PC-9 (cell line): ENCODE results near the gene CD99L2. TPM values are rescaled to one million over a fixed set of nuclear protein-coding genes. Genes with fewer than 3 reads are reported as not detected.

ENCODE experiments used
- BruUV-seq: library from RNA; stranded (reverse); fragments of 400-500 nt; replicated peaks from 2 replicates; lab custom pipeline; 2021; lab: Mats Ljungman, UMichigan
- CTCF ChIA-PET: fragments of 300-600 bp; sonication (Branson Sonifier 250); formaldehyde crosslinking; loops from one replicate; lab custom pipeline; 2022; ENCODE audit warnings: antibody characterized with exemption; lab: Charles Lee
- POLR2A ChIA-PET: fragments of 300-600 bp; sonication (Branson Sonifier 250); formaldehyde crosslinking; loops from one replicate; lab custom pipeline; 2022; ENCODE audit warnings: antibody characterized with exemption; ENCODE audit not compliant: unreplicated experiment; lab: Charles Lee
- DNase-seq, 2 experiments: peaks; one replicate each; pipeline versions ENCODE4 v3.0.0 to v3.0.0-alpha.2; 2015 to 2022; ENCODE audit warnings: mixed read lengths in 1 of 2
- H2AFZ ChIP-seq: fragments of 200-600 bp; sonication (generic); 2 replicates; pipeline ENCODE4 v1.8.1; 2017; ENCODE audit warnings: antibody characterized with exemption
- H3F3A ChIP-seq: fragments of 200-600 bp; sonication (generic); 2 replicates; pipeline ENCODE4 v1.8.1; 2017; ENCODE audit warnings: antibody characterized with exemption, mild to moderate bottlenecking, low read depth; ENCODE audit not compliant: insufficient read depth
- H3K27ac ChIP-seq: fragments of 200-600 bp; sonication (generic); 2 replicates; pipeline ENCODE4 v1.6.1; 2016; ENCODE audit warnings: mixed run types
- H3K27me3 ChIP-seq: fragments of 200-600 bp; sonication (generic); 2 replicates; pipeline ENCODE4 v1.6.1; 2016; ENCODE audit warnings: low read depth, mixed run types; ENCODE audit not compliant: insufficient read depth
- H3K36me3 ChIP-seq: fragments of 200-600 bp; sonication (generic); 2 replicates; pipeline ENCODE4 v1.6.1; 2016; ENCODE audit warnings: low read depth, mixed run types
- H3K4me1 ChIP-seq: fragments of 200-600 bp; sonication (generic); replicated peaks from 2 replicates; pipeline ENCODE4 v1.6.1; 2016; ENCODE audit warnings: mixed run types; ENCODE audit not compliant: insufficient read depth
- H3K4me2 ChIP-seq: fragments of 200-600 bp; sonication (generic); 2 replicates; pipeline ENCODE4 v1.6.1; 2017; ENCODE audit warnings: mixed run types
- H3K4me3 ChIP-seq: fragments of 200-600 bp; sonication (generic); 2 replicates; pipeline ENCODE4 v1.6.1; 2016; ENCODE audit warnings: mixed run types
- H3K79me2 ChIP-seq: fragments of 200-600 bp; sonication (generic); 2 replicates; pipeline ENCODE4 v1.6.1; 2017; ENCODE audit warnings: low read depth, mixed run types
- H3K9me2 ChIP-seq: fragments of 200-600 bp; sonication (generic); 2 replicates; pipeline ENCODE4 v1.8.1; 2017; ENCODE audit warnings: mild to moderate bottlenecking; ENCODE audit not compliant: insufficient read depth
- H3K9me3 ChIP-seq: fragments of 200-600 bp; sonication (generic); 2 replicates; pipeline ENCODE4 v1.8.1; 2016; ENCODE audit warnings: low read depth; ENCODE audit not compliant: insufficient read depth
- H4K20me1 ChIP-seq: fragments of 200-600 bp; sonication (generic); 2 replicates; pipeline ENCODE4 v1.8.1; 2017; ENCODE audit not compliant: insufficient read depth
- EZH2 ChIP-seq: fragments of 200-600 bp; sonication (generic); IDR thresholded peaks from 2 replicates; pipeline ENCODE4 v1.8.0; 2017; ENCODE audit warnings: antibody characterized with exemption, low read depth
- intact Hi-C: fragments of 100-400 bp; cut with micrococcal nuclease; formaldehyde crosslinking; loops from one replicate; pipeline ENCODE4 v1.10.0; 2022; ENCODE audit not compliant: unreplicated experiment
- total RNA-seq: library from RNA; stranded (reverse); gene quantifications from 2 replicates; pipeline ENCODE4 v1.2.3, GENCODE V29; 2021
- TF ChIP-seq, protein P1 (sequence below): fragments of 200-600 bp; sonication (generic); conservative IDR thresholded peaks from 2 replicates; pipeline ENCODE4 v1.6.1; 2017; ENCODE audit warnings: mixed run types, antibody characterized with exemption, mild to moderate bottlenecking, moderate library complexity

CD99L2 gene
- total RNA-seq, 1 experiment from 2014 or later = 22.5 TPM

- no peaks in the 10 kb centered on the region for H3K4me1 ChIP-seq
- ChIA-PET CTCF (no interaction called here), POLR2A (no interaction called here)
- H2AFZ ChIP-seq = no peak overlapping the region
- TF ChIP-seq, protein P1, sequence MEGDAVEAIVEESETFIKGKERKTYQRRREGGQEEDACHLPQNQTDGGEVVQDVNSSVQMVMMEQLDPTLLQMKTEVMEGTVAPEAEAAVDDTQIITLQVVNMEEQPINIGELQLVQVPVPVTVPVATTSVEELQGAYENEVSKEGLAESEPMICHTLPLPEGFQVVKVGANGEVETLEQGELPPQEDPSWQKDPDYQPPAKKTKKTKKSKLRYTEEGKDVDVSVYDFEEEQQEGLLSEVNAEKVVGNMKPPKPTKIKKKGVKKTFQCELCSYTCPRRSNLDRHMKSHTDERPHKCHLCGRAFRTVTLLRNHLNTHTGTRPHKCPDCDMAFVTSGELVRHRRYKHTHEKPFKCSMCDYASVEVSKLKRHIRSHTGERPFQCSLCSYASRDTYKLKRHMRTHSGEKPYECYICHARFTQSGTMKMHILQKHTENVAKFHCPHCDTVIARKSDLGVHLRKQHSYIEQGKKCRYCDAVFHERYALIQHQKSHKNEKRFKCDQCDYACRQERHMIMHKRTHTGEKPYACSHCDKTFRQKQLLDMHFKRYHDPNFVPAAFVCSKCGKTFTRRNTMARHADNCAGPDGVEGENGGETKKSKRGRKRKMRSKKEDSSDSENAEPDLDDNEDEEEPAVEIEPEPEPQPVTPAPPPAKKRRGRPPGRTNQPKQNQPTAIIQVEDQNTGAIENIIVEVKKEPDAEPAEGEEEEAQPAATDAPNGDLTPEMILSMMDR = no peak
- TF ChIP-seq EZH2 = no peak
- BruUV-seq = no TSS peak
- no peaks in the 10 kb centered on the region for H3F3A ChIP-seq
- no peak for DNase-seq
- H3K4me2 ChIP-seq = no peak overlapping the region
- H3K4me3 ChIP-seq = no peak overlapping the region
- no peaks in the 10 kb centered on the region for H3K9me2 ChIP-seq
- intact Hi-C loops = no loop called here
- H3K9me3 ChIP-seq = no peaks in the 10 kb centered on the region
- peaks cover 4% of the 10 kb centered on the region; the same call in 1 of the 2 replicates for H3K36me3 ChIP-seq
- no peak overlapping the region for H3K27ac ChIP-seq
- no peaks in the 10 kb centered on the region; the same call in none of the 2 replicates for H4K20me1 ChIP-seq
- no peaks in the 10 kb centered on the region for H3K27me3 ChIP-seq
- no peaks in the 10 kb centered on the region for H3K79me2 ChIP-seq
Measured at GRCh38 chrX:150792949-150793527, 105.4 kb downstream of the CD99L2 start.

DNA sequence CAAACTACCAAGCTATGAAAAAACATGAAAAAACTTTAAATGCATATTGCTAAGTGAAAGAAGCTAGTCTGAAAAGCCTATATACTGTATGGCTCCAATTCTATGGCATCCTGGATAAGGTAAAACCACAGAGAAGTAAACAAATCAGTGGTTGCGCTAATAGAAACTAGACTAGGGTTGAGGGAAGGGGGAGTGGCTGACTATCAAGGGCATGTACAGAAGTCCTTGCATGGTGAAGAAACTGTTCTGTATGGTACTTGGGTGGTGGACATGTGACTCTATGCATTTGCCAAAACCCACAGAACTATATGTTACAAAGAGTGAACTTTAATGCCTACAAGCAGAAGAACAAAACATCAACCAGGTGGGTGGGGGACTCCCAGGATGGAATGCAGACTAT, 108.4 kb downstream of the CD99L2 start:
- POLR2A ChIA-PET = no interaction called here
- no peaks in the 10 kb centered on the region for H3K27me3 ChIP-seq
- H3K9me3 ChIP-seq = no peaks in the 10 kb centered on the region
- no peak overlapping the region for H2AFZ ChIP-seq
- H3K27ac ChIP-seq = no peak overlapping the region
- H3K79me2 ChIP-seq = no peaks in the 10 kb centered on the region
- intact Hi-C loops = no loop called here
- BruUV-seq = no TSS peak
- DNase-seq = no peak
- H3K9me2 ChIP-seq = no peaks in the 10 kb centered on the region
- no peaks in the 10 kb centered on the region for H3F3A ChIP-seq
- H3K4me2 ChIP-seq = no peak overlapping the region
- H3K36me3 ChIP-seq = no peaks in the 10 kb centered on the region
- no peaks in the 10 kb centered on the region for H4K20me1 ChIP-seq
- CTCF ChIA-PET = no interaction called here
- H3K4me3 ChIP-seq = no peak overlapping the region
- no peaks in the 10 kb centered on the region for H3K4me1 ChIP-seq
- TF ChIP-seq, protein P1 = no peak
- no peak for TF ChIP-seq EZH2

DNA sequence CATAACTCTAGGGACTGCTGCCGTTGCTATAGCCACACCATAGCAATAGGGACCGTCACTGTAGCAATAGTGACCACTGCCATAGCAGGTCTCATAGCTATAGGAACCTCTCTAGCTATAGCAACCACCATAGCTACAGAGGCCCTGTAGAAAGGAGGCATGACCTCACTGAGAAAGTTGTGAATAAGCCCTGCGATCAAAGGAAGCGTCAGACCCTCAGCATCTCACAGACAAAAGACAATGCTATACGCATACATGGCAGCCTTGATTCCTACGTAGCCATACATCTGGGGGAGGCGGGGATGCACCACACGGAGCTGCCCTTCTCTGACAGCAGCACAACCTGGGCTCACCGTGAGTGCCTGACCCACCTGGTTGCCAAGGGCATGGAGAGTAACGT, 116.8 kb downstream of the CD99L2 start:
- no peak overlapping the region for H3K4me3 ChIP-seq
- CTCF ChIA-PET = no interaction called here

More for the DNA sequence above, 116.8 kb downstream of the CD99L2 start:
- Histone ChIP-seq H3F3A (no peaks in the 10 kb centered on the region), H3K36me3 (no peaks in the 10 kb centered on the region), H3K27ac (no peak overlapping the region), H3K9me3 (no peaks in the 10 kb centered on the region), H2AFZ (no peak overlapping the region), H4K20me1 (no peaks in the 10 kb centered on the region), H3K9me2 (no peaks in the 10 kb centered on the region), H3K27me3 (no peaks in the 10 kb centered on the region), H3K79me2 (no peaks in the 10 kb centered on the region), H3K4me2 (no peak overlapping the region), H3K4me1 (no peaks in the 10 kb centered on the region)
- TF ChIP-seq, protein P1 = no peak
- TF ChIP-seq EZH2 = no peak
- intact Hi-C loops = no loop called here
- no TSS peak for BruUV-seq
- POLR2A ChIA-PET = no interaction called here
- DNase-seq = peak in 1 of 2 experiments; percentile 28
